ENCODE measurements around the gene SSH2.

The SSH2 gene

GRCh38 chr17:29771546-29771945, 158.5 kb downstream of the SSH2 start:
- DNase-seq: no peak

DNA sequence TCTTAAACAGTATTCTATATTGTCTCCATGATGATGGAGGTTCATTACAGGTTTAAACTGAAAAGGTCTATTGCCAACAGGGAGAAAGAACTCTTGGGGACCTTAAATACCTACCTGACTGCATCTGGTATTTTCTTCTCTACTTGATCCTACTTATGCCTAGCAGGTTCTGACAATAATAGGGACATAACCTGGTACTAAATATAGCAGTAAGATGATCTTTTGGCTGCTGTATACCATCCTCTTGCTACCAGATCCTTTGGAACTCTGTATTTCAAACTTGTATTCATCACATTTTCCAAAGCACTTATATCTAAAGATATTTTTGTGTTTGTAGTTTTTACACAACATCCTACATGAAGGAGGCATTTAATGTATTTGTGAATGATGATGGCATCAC, 160.8 kb downstream of the SSH2 start:
- no peak for DNase-seq

DNA sequence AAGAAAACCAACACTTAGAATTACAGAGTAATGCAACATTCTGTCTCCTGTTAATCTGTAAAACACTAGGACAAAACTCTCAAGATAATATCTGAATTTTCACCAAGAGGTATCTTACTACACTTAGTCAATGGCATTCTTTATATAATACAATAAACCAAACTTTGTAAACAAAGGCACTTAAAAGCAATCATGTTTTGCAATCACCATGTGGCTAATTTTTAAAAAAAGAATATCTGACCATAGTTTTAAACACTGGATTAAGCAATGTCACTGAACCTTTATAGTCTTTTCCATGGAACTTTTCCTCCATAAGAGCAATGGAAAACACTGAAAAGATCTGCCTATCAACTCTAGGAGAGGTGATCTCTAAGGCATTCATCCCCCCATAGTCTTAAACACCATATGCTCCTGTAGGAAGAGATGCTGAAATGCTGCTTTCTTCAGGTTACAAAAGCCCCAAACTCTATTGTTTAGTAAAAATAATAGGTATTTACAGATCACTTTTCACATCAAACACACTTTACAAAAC, 163.2 kb downstream of the SSH2 start:
- no peak for DNase-seq

- no peak for DNase-seq
These were observed 165.3 kb downstream of the SSH2 start for GRCh38 chr17:29764748-29765147.

DNA sequence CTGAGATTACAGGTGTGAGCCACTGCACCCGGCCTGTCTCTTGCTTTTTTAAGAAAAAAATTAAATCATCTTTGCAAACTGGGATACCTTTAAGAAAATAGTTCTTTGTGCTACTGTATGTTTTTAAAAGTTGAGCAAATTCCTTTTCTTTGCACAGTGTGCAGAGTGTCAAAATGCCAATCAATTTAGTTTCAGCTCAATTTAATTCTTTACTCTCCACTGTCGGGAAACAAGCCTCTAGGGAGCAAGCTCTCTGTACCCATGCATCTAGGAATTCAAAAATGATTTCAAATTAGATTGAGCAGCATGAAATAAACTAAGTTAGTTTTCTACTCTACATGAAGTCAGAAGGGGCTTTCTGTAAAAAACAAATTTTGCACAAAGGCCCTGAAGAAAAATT, 165.8 kb downstream of the SSH2 start:
- no peak for DNase-seq

- no peak for DNase-seq
These were observed 166.8 kb downstream of the SSH2 start for GRCh38 chr17:29763273-29763672.

DNA sequence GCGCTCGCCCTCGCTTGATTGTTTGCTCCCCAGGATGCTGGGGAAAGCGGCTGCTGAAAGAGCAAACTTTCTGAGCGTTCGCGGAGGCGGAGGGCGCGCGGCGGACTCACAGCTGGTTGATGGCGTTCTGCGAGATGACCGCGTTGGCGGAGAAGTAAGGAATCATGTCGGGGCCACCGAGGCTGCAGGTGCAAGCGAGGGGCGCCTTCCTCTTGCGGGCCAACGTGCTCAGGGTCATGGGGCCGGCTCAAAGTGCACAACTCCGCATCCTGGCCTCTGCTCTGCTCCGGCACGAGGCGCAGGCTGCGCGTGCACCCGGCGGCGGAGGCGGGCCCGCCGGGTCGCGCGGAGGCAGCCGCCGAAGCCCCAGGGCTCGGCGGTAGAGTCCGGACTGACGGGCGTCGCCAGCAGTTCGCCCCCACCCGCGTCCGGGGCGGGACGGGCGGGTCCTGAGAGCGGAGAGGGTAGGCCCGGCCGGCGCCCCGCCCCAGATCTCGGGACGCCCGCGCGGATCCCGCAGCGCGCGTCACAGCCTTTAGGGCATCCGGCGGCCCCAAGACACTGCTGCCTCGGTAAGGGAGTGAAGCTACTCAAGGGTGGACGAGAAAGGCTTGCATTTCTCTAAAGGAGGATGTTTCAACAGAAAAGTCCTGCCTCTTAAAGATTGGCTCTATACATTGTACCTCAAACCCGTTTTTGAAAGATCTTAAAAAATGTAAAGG, 168.8 kb downstream of the SSH2 start:
- DNase-seq: no peak

- no peak for DNase-seq
These were observed 169.6 kb downstream of the SSH2 start for GRCh38 chr17:29760279-29761039.

- DNase-seq: no peak
These were observed 171.8 kb downstream of the SSH2 start for GRCh38 chr17:29758255-29758654.

GRCh38 chr17:29757788-29758187, 172.2 kb downstream of the SSH2 start:
- DNase-seq: no peak

DNA sequence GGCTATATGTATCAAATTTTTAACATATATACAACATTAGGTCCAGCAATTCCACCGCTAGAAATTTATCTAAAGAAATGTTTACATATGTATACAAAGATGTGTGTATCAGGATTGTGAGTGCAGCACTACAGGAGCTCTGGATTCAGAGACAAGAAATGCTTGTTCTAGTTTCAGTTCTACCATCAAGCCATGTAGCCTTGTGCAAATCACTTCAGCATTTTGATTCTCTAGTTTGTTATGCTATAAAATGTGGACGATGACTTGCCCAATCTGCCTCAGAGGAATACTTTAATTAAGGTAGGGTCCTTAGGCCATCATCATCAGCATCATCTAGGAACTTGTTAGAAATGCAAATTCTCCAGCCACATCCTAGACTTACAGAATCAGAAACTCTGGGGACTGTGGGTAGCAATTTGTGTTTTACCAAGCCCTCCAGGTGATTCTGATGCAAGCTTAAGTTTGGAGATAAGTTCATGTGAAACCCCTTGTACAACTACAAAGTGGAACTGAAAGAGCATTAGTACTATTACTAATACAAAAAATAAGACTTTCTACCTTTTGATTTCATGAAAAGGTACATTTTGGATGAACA, 176.1 kb downstream of the SSH2 start:
- DNase-seq: no peak

DNA sequence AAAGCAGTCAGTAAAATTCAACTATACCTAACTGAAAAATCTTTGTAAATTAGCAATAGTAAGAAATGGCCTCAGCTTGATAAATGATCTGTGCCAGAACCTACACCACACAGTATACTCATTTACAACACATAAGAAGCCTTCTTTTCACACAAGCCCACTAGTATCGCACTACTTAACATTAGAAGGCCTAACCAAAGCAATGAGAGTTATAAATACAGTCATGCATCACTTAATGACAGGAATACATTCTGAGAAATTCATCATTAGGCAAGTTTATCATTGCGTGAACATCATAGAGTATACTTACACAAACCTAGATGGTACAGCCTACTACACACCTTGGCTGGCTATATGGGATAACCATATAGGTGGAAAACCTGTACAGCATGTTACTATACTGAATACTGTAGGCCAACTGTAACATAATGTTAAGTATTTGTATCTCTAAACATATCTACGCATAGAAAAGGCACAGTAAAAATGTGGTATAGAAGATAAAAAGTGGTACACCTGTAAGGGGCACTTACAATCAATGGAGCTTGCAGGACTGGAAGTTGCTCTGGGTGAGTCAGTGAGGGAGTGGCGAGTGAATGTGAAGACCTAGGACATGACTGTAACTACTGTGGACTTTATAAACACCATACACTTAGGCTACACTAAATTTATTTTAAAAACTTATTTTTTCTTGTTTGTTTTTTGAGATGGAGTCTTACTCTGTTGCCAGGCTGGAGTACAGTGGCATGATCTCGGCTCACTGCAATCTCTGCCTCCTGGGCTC, 180.8 kb downstream of the SSH2 start:
- no peak for DNase-seq

DNA sequence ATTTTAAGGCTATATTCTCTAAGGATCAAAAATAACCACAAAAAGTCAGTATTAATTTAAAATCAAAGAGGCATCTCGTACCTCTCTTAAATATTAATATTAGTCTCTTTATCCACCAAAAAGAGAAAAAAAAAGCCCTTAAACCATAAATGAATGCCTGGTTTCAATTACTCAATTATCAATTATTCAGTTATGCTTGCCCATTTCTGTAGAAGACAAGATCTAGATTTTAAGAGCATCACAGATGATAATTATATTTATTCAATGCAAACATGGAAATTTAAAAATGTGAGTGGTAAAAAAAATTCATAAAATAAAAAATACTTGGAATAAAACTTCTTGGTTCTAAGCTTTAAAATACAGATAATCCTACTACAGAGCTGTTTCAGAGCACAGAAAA, 181.6 kb downstream of the SSH2 start:
- no peak for DNase-seq

GRCh38 chr17:29747660-29748059, 182.4 kb downstream of the SSH2 start:
- no peak for DNase-seq

DNA sequence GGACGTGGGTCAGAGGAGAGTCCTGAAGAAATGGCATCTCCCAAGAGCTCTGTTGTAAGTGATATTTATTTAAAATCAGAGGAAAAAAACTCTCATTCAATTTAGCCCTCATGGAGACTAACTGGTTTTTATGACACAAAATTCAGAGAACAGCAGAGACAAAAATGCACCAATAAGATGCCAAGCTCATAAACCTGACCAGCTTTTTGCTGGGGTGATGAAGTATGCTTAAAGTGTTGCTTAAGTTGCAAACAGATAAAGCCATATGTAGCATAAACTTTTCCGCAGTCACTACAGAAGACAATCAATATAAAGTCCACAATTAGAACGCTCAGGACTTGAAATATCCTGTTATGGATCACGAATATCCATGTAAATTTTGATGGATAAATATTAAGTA, 183.4 kb downstream of the SSH2 start:
- no peak for DNase-seq

- DNase-seq: no peak
These were observed 185.9 kb downstream of the SSH2 start for GRCh38 chr17:29744121-29744520.

DNA sequence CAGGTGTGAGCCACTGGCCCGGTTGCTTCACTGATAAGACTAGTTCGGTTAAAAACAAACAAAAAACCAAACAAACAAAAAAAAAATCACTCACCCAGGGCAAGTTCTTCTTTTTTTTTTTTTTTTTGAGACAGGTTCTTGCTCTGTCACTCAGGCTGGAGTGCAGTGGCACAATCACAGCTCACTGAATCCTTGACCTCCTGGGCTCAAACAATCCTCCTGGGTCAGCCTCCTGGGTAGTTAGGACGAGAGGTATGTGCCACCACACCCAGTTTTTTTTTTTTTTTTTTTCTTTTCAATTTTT, 187.9 kb downstream of the SSH2 start:
- DNase-seq: no peak

GRCh38 chr17:29740017-29740416, 190.0 kb downstream of the SSH2 start:
- DNase-seq: no peak

DNA sequence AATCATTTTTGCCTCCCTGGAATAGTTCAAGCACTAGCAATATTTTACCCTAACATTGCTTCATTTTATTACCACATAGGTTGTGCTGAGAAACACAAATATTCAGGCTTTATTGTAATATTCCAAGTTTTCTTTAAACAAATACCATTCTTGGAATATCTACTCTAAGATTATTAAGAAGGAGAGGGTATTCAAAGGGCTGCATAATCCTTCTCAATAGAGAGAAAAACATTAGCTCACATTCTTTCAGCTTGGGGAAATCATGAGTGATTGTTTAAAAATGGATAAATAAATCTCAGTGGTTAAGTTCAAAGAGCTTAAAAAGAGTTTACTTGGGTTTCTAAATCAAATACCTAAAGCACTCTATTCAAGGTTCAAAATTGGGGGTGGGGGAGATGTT, 195.4 kb downstream of the SSH2 start:
- DNase-seq: no peak

- no peak for DNase-seq
These were observed 196.9 kb downstream of the SSH2 start for GRCh38 chr17:29733166-29733565.

DNA sequence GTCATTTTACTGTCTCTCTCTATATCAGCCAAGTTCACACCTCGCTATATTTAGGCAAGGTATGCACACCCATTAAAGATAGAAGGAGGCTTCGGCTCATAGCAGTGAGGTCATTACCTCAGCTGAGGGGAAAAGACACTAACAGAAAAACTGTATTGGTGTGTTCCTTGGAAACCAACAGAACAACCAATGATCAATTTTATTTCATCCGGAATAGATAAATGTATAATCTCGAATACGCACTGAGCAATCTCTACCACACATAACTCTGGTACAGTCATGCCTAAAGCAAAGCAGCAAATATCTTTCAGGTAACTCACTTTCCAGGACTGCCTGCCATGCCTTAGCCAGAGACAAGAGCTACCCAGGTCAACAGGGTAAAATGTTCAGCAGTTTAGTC, 197.4 kb downstream of the SSH2 start:
- no peak for DNase-seq

DNA sequence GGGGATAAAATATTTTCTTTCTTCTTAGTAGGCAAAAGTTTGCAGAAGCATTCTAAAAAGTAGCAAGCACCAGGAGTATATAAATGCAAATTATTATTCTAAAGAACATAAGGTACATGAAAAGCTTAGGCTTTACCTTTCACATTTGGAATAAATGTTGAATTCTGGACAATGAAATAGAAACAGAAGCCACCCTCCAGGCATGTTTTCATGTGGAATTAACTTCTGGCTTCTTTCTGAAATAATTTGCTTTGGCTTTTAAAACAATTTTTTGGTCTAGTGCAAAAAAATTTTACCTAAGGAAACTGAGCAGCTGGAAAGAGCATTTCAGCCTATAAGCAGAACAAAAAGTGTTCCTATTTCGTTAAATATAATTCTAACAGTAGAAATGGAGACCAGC, 197.8 kb downstream of the SSH2 start:
- no peak for DNase-seq

DNA sequence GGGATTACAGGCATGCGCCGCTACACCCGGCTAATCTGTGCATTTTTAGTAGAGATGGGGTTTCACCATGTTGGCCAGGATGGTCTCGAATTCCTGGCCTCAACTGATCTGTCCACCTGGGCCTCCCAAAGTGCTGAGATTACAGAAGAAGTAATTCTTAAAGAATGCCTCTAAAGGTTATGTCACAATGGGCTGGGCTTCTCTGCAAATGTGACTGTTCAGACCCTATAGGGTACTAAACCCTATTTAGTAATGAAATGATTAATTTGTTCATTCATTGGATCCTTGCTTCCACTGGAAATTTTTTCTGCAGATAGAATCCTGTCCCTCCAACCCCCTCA, 198.5 kb downstream of the SSH2 start:
- no peak for DNase-seq

GRCh38 chr17:29728490-29728889, 201.5 kb downstream of the SSH2 start:
- DNase-seq: no peak

Data from 8988T (cell line).